H1 (cell line): ENCODE measurements around the gene TRAF6. TPM values are rescaled to one million over a fixed set of nuclear protein-coding genes. Genes with fewer than 3 reads are reported as not detected.

Source experiments
- SUZ12 ChIP-seq: fragments of 200-600 bp; sonication (generic); IDR thresholded peaks from 2 replicates; pipeline ENCODE4 v1.6.1; 2012; ENCODE audit warnings: mild to moderate bottlenecking, inconsistent platforms, low read length, moderate library complexity, mixed read lengths
- TCF12 ChIP-seq: IDR thresholded peaks from 2 replicates; pipeline ENCODE4 v1.6.1; 2011; ENCODE audit warnings: low read depth, mild to moderate bottlenecking, low read length
- TEAD4 ChIP-seq: IDR thresholded peaks from 2 replicates; pipeline ENCODE4 v1.6.1; 2012; ENCODE audit warnings: low read depth, low read length, inconsistent platforms, mixed read lengths
- polyA plus RNA-seq, 7 experiments: library from polyadenylated mRNA; depleted of rRNA in 3 of 7; stranded (reverse) in 5 of 7; unstranded in 2 of 7; fragments of >200 nt in 5 of 7; fragments of 200-250 nt in 2 of 7; gene quantifications; 1 replicate in 5 of 7; 2 replicates in 1 of 7; 4 replicates in 1 of 7; pipeline versions ENCODE4 v1.2.1 to v1.2.3, GENCODE V29; 2011 to 2013; ENCODE audit warnings: missing spikeins in 2 of 7, mixed read lengths in 2 of 7
- total RNA-seq: library from RNA; stranded (reverse); fragmentation: NEBNext Ultra II Directional; extraction: Animal tissue kit (Norgen Biotek cat#: 25700); gene quantifications from 2 replicates; pipeline ENCODE4 v1.2.1, GENCODE V29; 2021

The TRAF6 gene
- total and polyA plus RNA-seq, 2 of the 8 experiments (the other 6 are each of a cell fraction or from before 2014, with no cell fraction given) = 4.6 to 8.8 TPM

- no peak for TF ChIP-seq TEAD4
- no peak for TF ChIP-seq TCF12
- TF ChIP-seq SUZ12 = no peak
Measured at GRCh38 chr11:36467012-36467411, 43.1 kb downstream of the TRAF6 start (continued).
